Superior temporal gyrus (tissue), 1 donor: ENCODE results near the gene SLU7.

Experiments used
- DNase-seq: peaks from one replicate; pipeline ENCODE4 v3.0.0-alpha.2; 2016; ENCODE audit errors: extremely low spot score

Gene SLU7

GRCh38 chr5:160419458-160420330 is 813 bp upstream of the SLU7 start:
- peak; percentile 26 for DNase-seq

- peak; percentile 98 for DNase-seq
Observed at GRCh38 chr5:160399402-160400353, 19.2 kb downstream of the SLU7 start, which contains the start of gene FAM200C. FAM200C (minus strand) TSS chr5:160400054; CDS start chr5:160395490, 4,564 bp downstream.

GRCh38 chr5:160398806-160399205 is 20.1 kb downstream of the SLU7 start:
- DNase-seq, result no peak

GRCh38 chr5:160397492-160397891 is 21.4 kb downstream of the SLU7 start:
- DNase-seq, result no peak

- DNase-seq, result no peak
Observed at GRCh38 chr5:160395111-160395510, 23.8 kb downstream of the SLU7 start.

- peak; percentile 69 for DNase-seq
Observed at GRCh38 chr5:160390787-160391696, 27.8 kb downstream of the SLU7 start.

GRCh38 chr5:160387445-160387844 is 31.4 kb downstream of the SLU7 start:
- DNase-seq, result no peak

- no peak for DNase-seq
Observed at GRCh38 chr5:160385496-160385895, 33.4 kb downstream of the SLU7 start.

GRCh38 chr5:160384681-160385080 is 34.2 kb downstream of the SLU7 start:
- no peak for DNase-seq

GRCh38 chr5:160382346-160382745 is 36.5 kb downstream of the SLU7 start:
- no peak for DNase-seq

- no peak for DNase-seq
Observed at GRCh38 chr5:160380041-160380440, 38.8 kb downstream of the SLU7 start.

GRCh38 chr5:160379511-160379910 is 39.4 kb downstream of the SLU7 start:
- DNase-seq, result no peak

- no peak for DNase-seq
Observed at GRCh38 chr5:160378330-160378729, 40.6 kb downstream of the SLU7 start.

- DNase-seq, result peak; percentile 17
Observed at GRCh38 chr5:160377651-160378050, 41.2 kb downstream of the SLU7 start.

GRCh38 chr5:160376416-160376815 is 42.5 kb downstream of the SLU7 start:
- no peak for DNase-seq

GRCh38 chr5:160375701-160376100 is 43.2 kb downstream of the SLU7 start:
- no peak for DNase-seq

- DNase-seq, result no peak
Observed at GRCh38 chr5:160375166-160375565, 43.7 kb downstream of the SLU7 start.

- DNase-seq, result no peak
Observed at GRCh38 chr5:160371294-160371693, 47.6 kb downstream of the SLU7 start.

GRCh38 chr5:160370713-160371034 is 48.2 kb downstream of the SLU7 start:
- no peak for DNase-seq

- DNase-seq, result peak; percentile 62
Observed at GRCh38 chr5:160369990-160370712, 48.7 kb downstream of the SLU7 start, which contains the start of gene C1QTNF2. C1QTNF2 (minus strand) TSS chr5:160370626; CDS start chr5:160355011, 15,615 bp downstream.

GRCh38 chr5:160367885-160368284 is 51.0 kb downstream of the SLU7 start:
- no peak for DNase-seq
